Activated naive CD8-positive, alpha-beta T cell (primary cell): Measurements from ENCODE around the gene UBA3.

Experiments used
- H3K27ac Mint-ChIP-seq: one replicate; pipeline ENCODE4 v1.8.0; 2021; ENCODE audit warnings: mixed read lengths
- H3K27me3 Mint-ChIP-seq: one replicate; pipeline ENCODE4 v1.8.0; 2021; ENCODE audit warnings: mixed read lengths
- H3K36me3 Mint-ChIP-seq: one replicate; pipeline ENCODE4 v1.8.0; 2021; ENCODE audit warnings: mixed read lengths
- H3K4me1 Mint-ChIP-seq: one replicate; pipeline ENCODE4 v1.8.0; 2021; ENCODE audit warnings: low read depth, mixed read lengths
- H3K4me3 Mint-ChIP-seq: one replicate; pipeline ENCODE4 v1.8.0; 2021; ENCODE audit warnings: mild to moderate bottlenecking, mixed read lengths
- H3K9me3 Mint-ChIP-seq: one replicate; pipeline ENCODE4 v1.8.0; 2021; ENCODE audit warnings: low read depth, mixed read lengths

Gene UBA3

GRCh38 chr3:69110941-69111546 is 30.9 kb upstream of the UBA3 start:
- no peaks in the 10 kb centered on the region for H3K27me3 Mint-ChIP-seq
- no peak overlapping the region for H3K4me3 Mint-ChIP-seq
- peaks cover 28% of the 10 kb centered on the region for H3K4me1 Mint-ChIP-seq
- H3K9me3 Mint-ChIP-seq = no peaks in the 10 kb centered on the region
- H3K27ac Mint-ChIP-seq = no peak overlapping the region
- peaks cover 5% of the 10 kb centered on the region for H3K36me3 Mint-ChIP-seq

DNA sequence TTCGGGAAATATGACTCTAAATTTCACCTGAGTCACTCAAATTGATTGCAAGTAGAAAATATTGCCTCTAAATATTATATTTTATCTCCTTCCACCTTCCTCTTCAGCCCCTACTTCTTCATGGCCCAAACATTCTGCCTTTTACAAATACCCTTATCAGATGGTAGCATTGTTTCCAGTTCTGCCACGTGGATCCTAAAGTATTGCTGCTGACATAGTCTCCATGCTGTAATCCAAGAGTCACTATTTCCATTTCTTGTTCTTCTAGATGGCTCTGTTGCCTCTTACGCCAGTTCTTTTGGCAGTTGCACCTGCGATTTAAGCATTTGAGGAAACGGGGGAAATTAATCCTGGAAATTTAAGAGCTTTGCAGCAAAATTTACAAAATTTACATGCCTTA is 28.6 kb upstream of the UBA3 start:
- Mint-ChIP-seq H3K4me3 (no peak overlapping the region), H3K4me1 (peaks cover 35% of the 10 kb centered on the region), H3K36me3 (peaks cover 8% of the 10 kb centered on the region), H3K27ac (peak overlapping the region; percentile 34), H3K27me3 (no peaks in the 10 kb centered on the region), H3K9me3 (no peaks in the 10 kb centered on the region)

- peaks cover 34% of the 10 kb centered on the region for H3K4me1 Mint-ChIP-seq
- peaks cover 13% of the 10 kb centered on the region for H3K36me3 Mint-ChIP-seq
- no peak overlapping the region for H3K4me3 Mint-ChIP-seq
- H3K27me3 Mint-ChIP-seq = no peaks in the 10 kb centered on the region
- H3K27ac Mint-ChIP-seq = peak overlapping the region; percentile 58
- no peaks in the 10 kb centered on the region for H3K9me3 Mint-ChIP-seq
Measured at GRCh38 chr3:69107841-69108240, 27.7 kb upstream of the UBA3 start.

GRCh38 chr3:69105320-69105719 is 25.2 kb upstream of the UBA3 start:
- Mint-ChIP-seq H3K4me1 (peaks cover 45% of the 10 kb centered on the region), H3K27ac (peak overlapping the region; percentile 64), H3K36me3 (peaks cover 22% of the 10 kb centered on the region)

DNA sequence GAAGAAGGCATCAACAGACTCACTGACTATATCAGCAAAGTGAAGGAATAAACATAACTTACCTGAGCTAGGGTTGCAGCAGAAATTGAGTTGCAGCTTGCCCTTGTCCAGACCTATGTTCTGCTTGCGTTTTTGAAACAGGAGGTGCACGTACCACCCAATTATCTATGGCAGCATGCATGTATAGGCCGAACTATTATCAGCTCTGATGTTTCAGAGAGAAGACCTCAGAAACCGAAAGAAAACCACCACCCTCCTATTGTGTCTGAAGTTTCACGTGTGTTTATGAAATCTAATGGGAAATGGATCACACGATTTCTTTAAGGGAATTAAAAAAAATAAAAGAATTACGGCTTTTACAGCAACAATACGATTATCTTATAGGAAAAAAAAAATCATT is 24.4 kb upstream of the UBA3 start:
- H3K4me1 Mint-ChIP-seq = peaks cover 50% of the 10 kb centered on the region
- no peak overlapping the region for H3K4me3 Mint-ChIP-seq
- H3K27me3 Mint-ChIP-seq = no peaks in the 10 kb centered on the region
- H3K36me3 Mint-ChIP-seq = peaks cover 25% of the 10 kb centered on the region
- peak overlapping the region; percentile 79 for H3K27ac Mint-ChIP-seq
- no peaks in the 10 kb centered on the region for H3K9me3 Mint-ChIP-seq

More at GRCh38 chr3:69105320-69105719, 25.2 kb upstream of the UBA3 start:
- Mint-ChIP-seq H3K4me3 (no peak overlapping the region), H3K27me3 (no peaks in the 10 kb centered on the region), H3K9me3 (no peaks in the 10 kb centered on the region)

DNA sequence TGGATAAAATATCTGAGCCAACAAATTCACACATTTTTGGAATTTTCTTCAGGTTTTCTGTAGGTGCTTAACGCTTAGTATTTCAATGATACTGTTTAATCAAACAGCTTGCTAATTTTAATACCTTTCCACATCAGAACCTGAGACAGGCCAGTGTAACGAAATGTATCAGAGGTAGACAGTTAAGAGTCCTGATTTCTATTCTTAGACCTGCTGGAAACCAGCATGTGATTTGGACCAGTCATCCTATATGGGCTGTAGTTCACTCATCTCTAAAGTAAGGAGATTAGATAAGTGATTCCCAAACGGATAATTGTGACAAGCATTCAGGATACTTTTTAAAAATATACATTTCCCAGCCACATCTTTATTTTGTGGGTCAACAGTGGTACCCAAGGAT is 23.0 kb upstream of the UBA3 start:
- Mint-ChIP-seq H3K9me3 (no peaks in the 10 kb centered on the region), H3K4me1 (peaks cover 52% of the 10 kb centered on the region), H3K27me3 (no peaks in the 10 kb centered on the region), H3K4me3 (no peak overlapping the region), H3K27ac (peak overlapping the region; percentile 75), H3K36me3 (peaks cover 27% of the 10 kb centered on the region)

- Mint-ChIP-seq H3K27ac (peak overlapping the region; percentile 84), H3K36me3 (peaks cover 28% of the 10 kb centered on the region), H3K9me3 (no peaks in the 10 kb centered on the region), H3K4me1 (peaks cover 52% of the 10 kb centered on the region), H3K27me3 (no peaks in the 10 kb centered on the region), H3K4me3 (no peak overlapping the region)
Measured at GRCh38 chr3:69102384-69102783, 22.2 kb upstream of the UBA3 start.

DNA sequence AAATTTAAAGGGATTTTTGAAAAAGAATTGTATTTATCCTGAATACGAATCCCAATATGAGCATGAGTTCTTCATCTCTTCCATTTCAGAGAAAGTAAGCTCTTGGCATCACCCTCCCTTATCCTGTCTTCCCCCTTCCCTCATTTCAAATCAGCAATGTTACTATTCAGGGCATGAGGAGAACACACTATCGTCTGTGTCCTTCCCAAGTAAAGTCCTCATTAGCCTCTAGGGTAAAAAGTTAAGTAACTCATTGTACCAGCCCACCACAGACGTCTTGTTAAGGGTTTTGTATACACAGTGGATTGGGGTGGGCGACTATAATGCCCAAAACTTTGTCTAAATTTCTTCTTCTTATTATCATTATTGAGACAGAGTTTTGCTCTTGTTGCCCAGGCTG is 19.4 kb upstream of the UBA3 start:
- H3K36me3 Mint-ChIP-seq = peaks cover 31% of the 10 kb centered on the region
- H3K4me1 Mint-ChIP-seq = peaks cover 69% of the 10 kb centered on the region
- H3K9me3 Mint-ChIP-seq = no peaks in the 10 kb centered on the region
- H3K27me3 Mint-ChIP-seq = no peaks in the 10 kb centered on the region
- peak overlapping the region; percentile 85 for H3K27ac Mint-ChIP-seq
- H3K4me3 Mint-ChIP-seq = no peak overlapping the region

DNA sequence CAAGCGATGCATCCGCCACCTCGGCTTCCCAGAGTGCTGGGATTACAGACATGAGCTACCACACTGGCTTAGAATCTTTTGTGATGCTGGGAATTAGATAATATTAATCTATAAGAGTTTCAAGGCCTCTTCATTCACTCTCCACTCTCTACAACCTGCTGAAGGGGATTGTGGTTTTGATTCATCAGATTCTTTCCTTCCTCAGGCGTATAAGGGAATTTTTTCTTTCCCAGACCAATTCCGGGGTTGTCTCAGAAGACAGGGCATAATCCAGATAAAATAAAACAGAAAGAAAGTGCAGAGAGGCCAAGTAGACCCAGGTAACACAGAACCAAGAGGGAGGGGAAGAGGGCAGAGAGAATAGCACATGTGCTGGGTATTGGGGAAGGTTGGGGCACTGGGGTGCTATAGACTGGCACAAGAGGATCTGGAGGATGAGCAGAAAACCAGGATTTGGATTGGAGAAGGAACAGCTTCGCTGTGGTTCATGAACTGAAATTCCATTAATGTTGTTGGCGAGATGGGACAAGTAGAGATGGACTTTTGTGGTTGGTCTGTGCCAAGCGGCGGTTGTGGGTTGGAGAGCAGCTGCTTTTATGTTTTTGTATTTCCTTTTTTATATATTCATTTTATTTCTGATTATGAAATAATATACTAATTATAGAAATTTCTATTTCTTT is 17.4 kb upstream of the UBA3 start:
- Mint-ChIP-seq H3K4me1 (peaks cover 76% of the 10 kb centered on the region), H3K36me3 (peaks cover 21% of the 10 kb centered on the region), H3K27me3 (no peaks in the 10 kb centered on the region), H3K4me3 (peak overlapping the region; percentile 51), H3K9me3 (no peaks in the 10 kb centered on the region), H3K27ac (peak overlapping the region; percentile 94)

DNA sequence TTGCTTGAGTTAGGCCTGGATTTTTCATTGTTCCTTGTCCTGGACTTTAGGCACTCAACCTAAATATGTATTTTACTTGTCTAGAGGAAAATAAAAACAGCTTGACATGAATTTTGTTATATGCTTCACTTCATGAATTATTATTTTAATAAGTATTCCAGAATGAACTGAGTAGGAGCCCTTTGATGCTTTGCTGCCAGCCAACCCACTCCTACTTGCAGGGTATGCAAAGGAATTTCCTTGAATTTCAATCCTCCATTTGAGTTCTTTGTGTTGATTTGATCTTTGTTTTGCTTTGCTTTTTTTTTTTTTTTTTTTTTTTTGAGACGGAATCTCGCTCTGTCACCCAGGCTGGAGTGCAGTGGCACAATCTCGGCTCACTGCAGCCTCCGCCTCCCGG is 16.1 kb upstream of the UBA3 start:
- Mint-ChIP-seq H3K27ac (peak overlapping the region; percentile 94), H3K36me3 (peaks cover 12% of the 10 kb centered on the region), H3K9me3 (no peaks in the 10 kb centered on the region), H3K4me3 (peak overlapping the region; percentile 70), H3K27me3 (no peaks in the 10 kb centered on the region), H3K4me1 (peaks cover 78% of the 10 kb centered on the region)

- H3K27me3 Mint-ChIP-seq = no peaks in the 10 kb centered on the region
- H3K27ac Mint-ChIP-seq = peak overlapping the region; percentile 94
- peaks cover 79% of the 10 kb centered on the region for H3K4me1 Mint-ChIP-seq
- H3K4me3 Mint-ChIP-seq = peak overlapping the region; percentile 70
- peaks cover 12% of the 10 kb centered on the region for H3K36me3 Mint-ChIP-seq
- no peaks in the 10 kb centered on the region for H3K9me3 Mint-ChIP-seq
Measured at GRCh38 chr3:69095636-69096035, 15.5 kb upstream of the UBA3 start.

DNA sequence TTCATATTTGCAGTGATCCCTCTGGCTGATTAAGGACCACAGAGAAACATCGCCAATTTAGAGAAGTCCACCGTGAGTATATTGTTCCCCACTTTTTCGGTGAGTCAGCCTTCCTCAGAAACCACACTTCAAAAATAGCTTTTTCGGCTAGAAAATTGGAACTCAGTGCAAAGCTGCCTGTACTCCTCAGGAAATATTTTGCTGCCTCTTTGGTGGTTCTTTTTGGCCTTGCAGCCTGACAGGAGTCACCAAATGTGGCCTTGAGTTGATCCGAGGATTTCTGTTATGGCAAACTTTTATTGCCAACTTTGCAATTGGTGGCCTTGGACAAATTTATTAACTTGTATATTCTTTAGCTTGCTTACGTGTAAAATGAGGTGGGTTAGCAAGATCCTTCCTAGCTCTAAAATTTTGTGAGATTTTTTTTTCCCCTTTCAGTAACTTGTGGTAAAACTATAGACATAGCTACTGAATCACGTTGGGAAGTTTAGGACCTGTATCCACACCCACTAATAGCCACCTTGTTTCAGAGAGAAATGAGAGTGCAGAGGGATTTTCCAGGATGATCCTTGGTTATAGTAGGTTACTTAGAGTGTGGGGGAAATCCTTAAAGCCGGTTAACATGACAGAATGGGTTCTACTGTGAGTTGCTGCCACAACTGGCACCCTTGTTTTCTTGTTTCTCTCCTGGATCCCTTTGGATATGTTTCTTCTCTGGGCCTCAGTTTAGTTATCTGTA is 14.5 kb upstream of the UBA3 start:
- no peaks in the 10 kb centered on the region for H3K27me3 Mint-ChIP-seq
- peak overlapping the region; percentile 94 for H3K27ac Mint-ChIP-seq
- peaks cover 9% of the 10 kb centered on the region for H3K36me3 Mint-ChIP-seq
- no peaks in the 10 kb centered on the region for H3K9me3 Mint-ChIP-seq
- peak overlapping the region; percentile 67 for H3K4me3 Mint-ChIP-seq
- H3K4me1 Mint-ChIP-seq = peaks cover 82% of the 10 kb centered on the region

DNA sequence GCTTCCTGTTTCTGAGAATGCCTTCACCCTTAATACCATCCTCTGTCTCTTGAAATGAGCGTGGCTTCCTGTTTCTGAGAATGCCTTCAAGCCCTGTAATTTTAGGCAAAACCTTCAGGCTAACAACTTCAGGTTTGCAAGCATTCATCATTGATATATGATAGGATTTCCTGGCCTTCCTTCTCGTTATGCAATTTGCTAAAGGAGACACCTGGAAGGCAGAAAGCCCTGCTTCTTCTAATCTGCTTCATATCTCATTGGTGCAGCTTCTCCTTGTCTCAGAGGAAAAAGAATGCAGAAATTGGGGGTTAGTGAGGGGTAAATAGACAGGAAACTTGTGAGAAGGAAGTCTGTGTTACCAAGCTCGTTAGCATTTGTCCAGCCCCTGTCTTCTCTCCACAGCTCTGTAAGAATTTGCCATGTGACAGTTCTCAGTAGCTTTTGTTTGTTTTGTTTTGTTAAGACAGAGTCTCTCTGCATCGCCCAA is 11.9 kb upstream of the UBA3 start:
- H3K36me3 Mint-ChIP-seq = peaks cover 3% of the 10 kb centered on the region
- H3K9me3 Mint-ChIP-seq = no peaks in the 10 kb centered on the region
- H3K27ac Mint-ChIP-seq = peak overlapping the region; percentile 94
- H3K4me1 Mint-ChIP-seq = peaks cover 93% of the 10 kb centered on the region
- no peaks in the 10 kb centered on the region for H3K27me3 Mint-ChIP-seq
- peak overlapping the region; percentile 75 for H3K4me3 Mint-ChIP-seq

DNA sequence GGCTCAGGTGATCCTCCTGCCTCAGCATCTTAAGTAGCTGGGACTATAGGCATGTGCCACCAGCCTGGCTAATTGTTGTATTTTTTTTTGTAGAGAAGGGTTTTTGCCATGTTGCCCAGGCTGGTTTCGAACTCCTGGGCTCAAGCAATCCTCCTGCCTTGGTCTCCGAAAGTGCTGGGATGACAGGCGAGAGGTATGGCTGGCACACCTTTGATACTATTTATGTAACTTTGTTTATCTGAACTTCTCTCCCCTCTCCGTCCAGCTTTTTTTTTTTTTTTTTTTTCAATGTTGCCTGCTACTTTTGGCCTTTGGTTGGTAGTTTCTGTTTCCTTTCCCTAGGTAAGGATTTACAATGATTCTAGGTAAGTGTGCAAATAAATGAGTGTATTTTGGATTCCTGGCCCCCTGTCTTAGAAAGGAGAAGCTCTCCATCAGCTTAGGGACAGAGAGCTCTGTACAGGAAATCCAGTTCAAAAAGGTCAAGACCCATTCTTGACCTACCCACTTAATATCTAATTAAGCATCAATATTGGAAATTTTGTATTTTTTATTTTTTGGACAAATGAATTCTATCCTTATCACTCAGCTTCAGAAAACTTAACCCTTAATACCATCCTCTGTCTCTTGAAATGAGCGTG is 11.3 kb upstream of the UBA3 start:
- Mint-ChIP-seq H3K36me3 (peaks cover 3% of the 10 kb centered on the region), H3K27me3 (no peaks in the 10 kb centered on the region), H3K4me1 (peaks cover 90% of the 10 kb centered on the region), H3K27ac (peak overlapping the region; percentile 94), H3K9me3 (no peaks in the 10 kb centered on the region), H3K4me3 (peak overlapping the region; percentile 75)

DNA sequence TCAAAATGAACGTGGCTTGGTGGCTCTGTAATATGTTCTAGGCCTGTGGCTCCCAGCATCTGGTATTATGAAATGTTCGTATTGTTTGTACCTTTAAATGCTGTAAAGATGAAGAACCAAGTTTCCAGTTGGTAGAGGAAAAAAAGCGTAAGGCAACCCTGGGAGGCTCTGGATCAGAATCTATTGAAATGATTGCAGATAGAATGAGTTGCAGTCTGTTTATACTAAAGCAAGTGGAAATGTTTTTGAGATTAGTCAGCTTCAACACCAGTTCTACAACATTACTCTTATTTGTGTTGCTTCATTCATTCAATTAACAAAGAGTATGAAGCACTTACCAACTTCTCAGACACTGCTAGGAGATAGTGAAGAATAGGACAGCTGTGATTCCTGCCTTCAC is 9.9 kb upstream of the UBA3 start:
- peak overlapping the region; percentile 66 for H3K4me3 Mint-ChIP-seq
- peaks cover 82% of the 10 kb centered on the region for H3K4me1 Mint-ChIP-seq
- H3K36me3 Mint-ChIP-seq = no peaks in the 10 kb centered on the region
- peak overlapping the region; percentile 86 for H3K27ac Mint-ChIP-seq
- H3K27me3 Mint-ChIP-seq = no peaks in the 10 kb centered on the region
- H3K9me3 Mint-ChIP-seq = no peaks in the 10 kb centered on the region
